WTC11 (cell line): ENCODE measurements around the gene CLN5. TPM values are rescaled to one million over a fixed set of nuclear protein-coding genes. Genes with fewer than 3 reads are reported as not detected.

Experiments
- ATAC-seq: fragments of 200-7000 bp; cut with Tn5 transposase; 2 replicates; pipeline ENCODE4 v1.10.0; 2021; ENCODE audit warnings: mild to moderate bottlenecking, moderate library complexity
- CTCF ChIA-PET: fragments of 300-600 bp; sonication (Branson Sonifier 250); formaldehyde crosslinking; loops from one replicate; lab custom pipeline; 2021; ENCODE audit warnings: antibody characterized with exemption; lab: Charles Lee
- POLR2A ChIA-PET: fragments of 350-600 bp; sonication (Branson Sonifier 250); formaldehyde crosslinking; loops from one replicate; lab custom pipeline; 2021; ENCODE audit warnings: antibody characterized with exemption; lab: Charles Lee
- DNase-seq: peaks from one replicate; pipeline ENCODE4 v3.0.0; 2021; ENCODE audit warnings: low spot score
- H3K27ac Mint-ChIP-seq: 2 replicates; pipeline ENCODE4 v1.8.0; 2021; ENCODE audit warnings: mixed read lengths
- H3K27me3 Mint-ChIP-seq: 2 replicates; pipeline ENCODE4 v1.8.0; 2021; ENCODE audit warnings: low read depth, mild to moderate bottlenecking, moderate library complexity, mixed read lengths
- H3K36me3 Mint-ChIP-seq: 2 replicates; pipeline ENCODE4 v1.8.0; 2021; ENCODE audit warnings: mixed read lengths
- H3K4me1 Mint-ChIP-seq: 2 replicates; pipeline ENCODE4 v1.8.0; 2022; ENCODE audit warnings: mixed read lengths
- H3K4me3 Mint-ChIP-seq: 2 replicates; pipeline ENCODE4 v1.8.0; 2021; ENCODE audit warnings: mild to moderate bottlenecking, moderate library complexity, mixed read lengths
- H3K9me3 Mint-ChIP-seq: 2 replicates; pipeline ENCODE4 v1.8.0; 2021; ENCODE audit warnings: mixed read lengths
- CBFB ChIP-seq: sonication (generic); formaldehyde crosslinking; IDR thresholded peaks from 2 replicates; pipeline ENCODE4 v1.8.1; 2022; ENCODE audit warnings: mild to moderate bottlenecking, low read depth, missing genetic modification reagents
- CDX4 ChIP-seq: fragments of 250-450 bp; sonication (Bioruptor Pico); IDR thresholded peaks from 2 replicates; pipeline ENCODE4 v1.9.0; 2021; ENCODE audit warnings: moderate library complexity, mild to moderate bottlenecking, inconsistent platforms, borderline replicate concordance
- CREM ChIP-seq: sonication (generic); formaldehyde crosslinking; IDR thresholded peaks from 2 replicates; pipeline ENCODE4 v1.8.1; 2022; ENCODE audit warnings: mild to moderate bottlenecking, missing genetic modification reagents, moderate library complexity
- CTCF ChIP-seq: fragments of 200-600 bp; IDR thresholded peaks from 2 replicates; pipeline ENCODE4 v1.8.0; 2022; ENCODE audit warnings: antibody characterized with exemption
- EMX1 ChIP-seq: fragments of 250-450 bp; sonication (Bioruptor Pico); IDR thresholded peaks from 2 replicates; pipeline ENCODE4 v1.8.0; 2021; ENCODE audit warnings: mild to moderate bottlenecking
- FOXJ3 ChIP-seq: sonication (generic); formaldehyde crosslinking; IDR thresholded peaks from 2 replicates; pipeline ENCODE4 v1.9.0; 2021; ENCODE audit warnings: missing genetic modification reagents, mild to moderate bottlenecking, borderline replicate concordance
- FOXP1 ChIP-seq: sonication (generic); formaldehyde crosslinking; IDR thresholded peaks from 2 replicates; pipeline ENCODE4 v1.8.0; 2022; ENCODE audit warnings: missing genetic modification reagents, mild to moderate bottlenecking, moderate library complexity, borderline replicate concordance
- GRHL2 ChIP-seq: fragments of 250-450 bp; sonication (Bioruptor Pico); IDR thresholded peaks from 2 replicates; pipeline ENCODE4 v1.8.0; 2022; ENCODE audit warnings: mild to moderate bottlenecking, moderate library complexity; ENCODE audit not compliant: insufficient replicate concordance, severe bottlenecking
- HMGXB4 ChIP-seq: sonication (generic); formaldehyde crosslinking; IDR thresholded peaks from 2 replicates; pipeline ENCODE4 v1.8.1; 2023; ENCODE audit warnings: mild to moderate bottlenecking, moderate library complexity, missing genetic modification reagents
- JUN ChIP-seq: sonication (generic); formaldehyde crosslinking; IDR thresholded peaks from 2 replicates; pipeline ENCODE4 v1.8.0; 2023; ENCODE audit warnings: mild to moderate bottlenecking, missing genetic modification reagents
- KAT7 ChIP-seq: sonication (generic); formaldehyde crosslinking; IDR thresholded peaks from 2 replicates; pipeline ENCODE4 v1.8.1; 2023; ENCODE audit warnings: missing genetic modification reagents, mild to moderate bottlenecking, borderline replicate concordance
- MAX ChIP-seq: sonication (generic); formaldehyde crosslinking; IDR thresholded peaks from 2 replicates; pipeline ENCODE4 v1.8.0; 2022; ENCODE audit warnings: mild to moderate bottlenecking, missing genetic modification reagents
- NFYB ChIP-seq: sonication (generic); formaldehyde crosslinking; conservative IDR thresholded peaks from 2 replicates; pipeline ENCODE4 v1.8.0; 2022; ENCODE audit warnings: low read depth, missing genetic modification reagents
- NR3C1 ChIP-seq: sonication (generic); formaldehyde crosslinking; conservative IDR thresholded peaks from 2 replicates; pipeline ENCODE4 v1.8.1; 2023; ENCODE audit warnings: low read depth, mild to moderate bottlenecking, missing genetic modification reagents
- RELA ChIP-seq: sonication (generic); formaldehyde crosslinking; IDR thresholded peaks from 2 replicates; pipeline ENCODE4 v1.8.1; 2022; ENCODE audit warnings: missing genetic modification reagents, mild to moderate bottlenecking, borderline replicate concordance
- SMAD3 ChIP-seq: sonication (generic); formaldehyde crosslinking; IDR thresholded peaks from 2 replicates; pipeline ENCODE4 v1.8.0; 2022; ENCODE audit warnings: missing genetic modification reagents, mild to moderate bottlenecking, borderline replicate concordance
- SMAD4 ChIP-seq: sonication (generic); formaldehyde crosslinking; IDR thresholded peaks from 2 replicates; pipeline ENCODE4 v1.8.0; 2022; ENCODE audit warnings: mild to moderate bottlenecking, missing genetic modification reagents
- SP1 ChIP-seq: sonication (generic); formaldehyde crosslinking; conservative IDR thresholded peaks from 2 replicates; pipeline ENCODE4 v1.8.1; 2022; ENCODE audit warnings: missing genetic modification reagents
- STAT6 ChIP-seq: sonication (generic); formaldehyde crosslinking; conservative IDR thresholded peaks from 2 replicates; pipeline ENCODE4 v1.8.1; 2023; ENCODE audit warnings: mild to moderate bottlenecking, low read depth, missing genetic modification reagents, moderate library complexity
- TEAD1 ChIP-seq: sonication (generic); formaldehyde crosslinking; IDR thresholded peaks from 2 replicates; pipeline ENCODE4 v1.8.0; 2022; ENCODE audit warnings: mild to moderate bottlenecking, missing genetic modification reagents
- TEAD4 ChIP-seq: sonication (generic); formaldehyde crosslinking; IDR thresholded peaks from 2 replicates; pipeline ENCODE4 v1.8.0; 2022; ENCODE audit warnings: mild to moderate bottlenecking, missing genetic modification reagents
- TP53 ChIP-seq: sonication (generic); formaldehyde crosslinking; IDR thresholded peaks from 2 replicates; pipeline ENCODE4 v1.8.1; 2023; ENCODE audit warnings: mild to moderate bottlenecking, missing genetic modification reagents
- ZNF138 ChIP-seq: sonication (generic); formaldehyde crosslinking; conservative IDR thresholded peaks from 2 replicates; pipeline ENCODE4 v1.8.1; 2022; ENCODE audit warnings: mild to moderate bottlenecking, moderate library complexity, missing genetic modification reagents
- ZNF232 ChIP-seq: sonication (generic); formaldehyde crosslinking; IDR thresholded peaks from 2 replicates; pipeline ENCODE4 v1.8.0; 2022; ENCODE audit warnings: mild to moderate bottlenecking, missing genetic modification reagents
- ZNF423 ChIP-seq: fragments of 250-450 bp; sonication (Bioruptor Pico); IDR thresholded peaks from 2 replicates; pipeline ENCODE4 v2.1.2; 2022; ENCODE audit warnings: mild to moderate bottlenecking, moderate library complexity
- ZSCAN18 ChIP-seq: fragments of 250-450 bp; sonication (Bioruptor Pico); IDR thresholded peaks from 2 replicates; pipeline ENCODE4 v2.1.2; 2022; ENCODE audit warnings: mild to moderate bottlenecking, moderate library complexity
- total RNA-seq: library from RNA; stranded (reverse); gene quantifications from 3 replicates; pipeline ENCODE4 v1.2.3, GENCODE V29; 2021

The CLN5 gene
- total RNA-seq, 1 experiment from 2014 or later = 9.2 TPM

- TF ChIP-seq TEAD4 (CRISPR knock-in tag) = no peak
- TF ChIP-seq FOXJ3 (CRISPR knock-in tag) = no peak
- no peak for TF ChIP-seq FOXP1 (CRISPR knock-in tag)
- no peak for TF ChIP-seq GRHL2 (CRISPR knock-in tag)
- no peak for TF ChIP-seq SMAD4 (CRISPR knock-in tag)
- no peak for TF ChIP-seq EMX1 (CRISPR knock-in tag)
- TF ChIP-seq CDX4 (CRISPR knock-in tag) = no peak
- no peak for TF ChIP-seq KAT7
- no peak for TF ChIP-seq JUN (CRISPR knock-in tag)
- TF ChIP-seq NR3C1 (CRISPR knock-in tag) = no peak
- TF ChIP-seq NFYB (CRISPR knock-in tag) = no peak
- TF ChIP-seq RELA = no peak
- TF ChIP-seq ZSCAN18 (CRISPR knock-in tag) = no peak
- no peak for TF ChIP-seq SP1 (CRISPR knock-in tag)
- TF ChIP-seq ZNF232 (CRISPR knock-in tag) = no peak
- TF ChIP-seq, all 79 proteins: peak for 0
- no peak overlapping the region for H3K4me3 Mint-ChIP-seq
- CTCF ChIA-PET = no interaction called here
These were observed 15.0 kb upstream of the CLN5 start for GRCh38 chr13:76976929-76977328.

GRCh38 chr13:76980075-76980718 is 11.7 kb upstream of the CLN5 start:
- Mint-ChIP-seq H3K27me3 (peaks cover 9% of the 10 kb centered on the region), H3K4me1 (peaks cover 4% of the 10 kb centered on the region), H3K36me3 (no peaks in the 10 kb centered on the region), H3K4me3 (0 out of 2 replicates have a peak overlapping the region, but pooled peaks have one; percentile 27), H3K27ac (no peak overlapping the region), H3K9me3 (no peaks in the 10 kb centered on the region)
- DNase-seq (peak; percentile 96), ATAC-seq (peak; percentile 99)
- ChIA-PET POLR2A (interaction anchor here (0.6 kb wide), 1 partner anchor 72 kb away, joined by 4 read pairs; no protein-coding TSS in a partner anchor), CTCF (interaction anchor here (0.5 to 3.0 kb wide), 34 partner anchors 10 to 1174 kb away, joined by 3 to 19 read pairs (median 4); partner anchors contain the start of genes CLN5, FBXL3 and KCTD12)
- TF ChIP-seq CBFB (CRISPR knock-in tag) (0 out of 2 replicates have a peak, but pooled peaks have one; percentile 36), SMAD3 (CRISPR knock-in tag) (no peak), RELA (no peak), CTCF (peak; percentile 96), STAT6 (peak; percentile 91; the same call in 1 of the 2 replicates), SP1 (CRISPR knock-in tag) (peak; percentile 63), TP53 (peak; percentile 70; the same call in 1 of the 2 replicates), ZNF138 (CRISPR knock-in tag) (peak; percentile 56; the same call in 1 of the 2 replicates), HMGXB4 (CRISPR knock-in tag) (peak; percentile 97), MAX (CRISPR knock-in tag) (peak; percentile 56; the same call in 1 of the 2 replicates), TEAD4 (CRISPR knock-in tag) (0 out of 2 replicates have a peak, but pooled peaks have one; percentile 32), FOXP1 (CRISPR knock-in tag) (no peak), CREM (CRISPR knock-in tag) (no peak), TEAD1 (peak; percentile 72; the same call in 1 of the 2 replicates), ZNF423 (CRISPR knock-in tag) (peak; percentile 48)

More at GRCh38 chr13:76976929-76977328, 15.0 kb upstream of the CLN5 start:
- peaks cover 9% of the 10 kb centered on the region; the same call in 1 of the 2 replicates for H3K27me3 Mint-ChIP-seq
- H3K4me1 Mint-ChIP-seq = peaks cover 21% of the 10 kb centered on the region
- H3K27ac Mint-ChIP-seq = no peak overlapping the region
- ATAC-seq = no peak
- DNase-seq = no peak
- POLR2A ChIA-PET = no interaction called here
- H3K36me3 Mint-ChIP-seq = no peaks in the 10 kb centered on the region
- no peaks in the 10 kb centered on the region for H3K9me3 Mint-ChIP-seq
